OCI-LY3 (cell line): ENCODE data around the gene UROC1.

Experiments used
- H2AFZ ChIP-seq: fragments of 200-600, 300-600 bp; shearing (Covaris generic); 2 replicates; pipeline ENCODE4 v1.6.0; 2014; ENCODE audit warnings: antibody characterized with exemption, low read depth, low read length
- H3K27ac ChIP-seq: fragments of 200-600, 300-600 bp; sonication (generic); 2 replicates; pipeline ENCODE4 v1.5.1; 2014; ENCODE audit warnings: mild to moderate bottlenecking, low read length, moderate library complexity, mixed read lengths
- H3K27me3 ChIP-seq: fragments of 200-600, 300-600 bp; sonication (generic); 2 replicates; pipeline ENCODE4 v1.6.1; 2014; ENCODE audit warnings: low read depth, low read length, mixed read lengths
- H3K36me3 ChIP-seq: fragments of 200-600, 300-600 bp; sonication (generic); replicated peaks from 2 replicates; pipeline ENCODE3; 2014; ENCODE audit warnings: low read depth, low read length, mixed read lengths
- H3K4me1 ChIP-seq: fragments of 300-600, 200-600 bp; sonication (generic); 2 replicates; pipeline ENCODE4 v1.6.1; 2014; ENCODE audit warnings: low read length, mixed read lengths
- H3K4me2 ChIP-seq: fragments of 200-600, 300-600 bp; sonication (generic); 2 replicates; pipeline ENCODE4 v1.6.1; 2014; ENCODE audit warnings: low read length, mixed read lengths
- H3K4me3 ChIP-seq: fragments of 300-600, 200-600 bp; sonication (generic); 2 replicates; pipeline ENCODE4 v1.5.1; 2014; ENCODE audit warnings: antibody characterized with exemption, mild to moderate bottlenecking, low read length, moderate library complexity
- H3K79me2 ChIP-seq: fragments of 300-600, 200-600 bp; shearing (Covaris generic); 2 replicates; pipeline ENCODE4 v1.6.1; 2014; ENCODE audit warnings: mild to moderate bottlenecking, low read length, mixed read lengths
- H3K9ac ChIP-seq: fragments of 300-600, 200-600 bp; shearing (Covaris generic); 2 replicates; pipeline ENCODE4 v1.6.0; 2014; ENCODE audit warnings: mild to moderate bottlenecking, low read length, moderate library complexity
- H3K9me3 ChIP-seq: fragments of 200-600, 300-600 bp; shearing (Covaris generic); 2 replicates; pipeline ENCODE4 v1.6.1; 2014; ENCODE audit warnings: low read length, mixed read lengths; ENCODE audit not compliant: insufficient read depth
- H4K20me1 ChIP-seq: fragments of 200-600, 300-600 bp; sonication (generic); 2 replicates; pipeline ENCODE4 v1.6.1; 2016; ENCODE audit warnings: low read length, mixed read lengths; ENCODE audit not compliant: insufficient read depth
- CTCF ChIP-seq: fragments of 200-600, 300-600 bp; sonication (generic); IDR thresholded peaks from 2 replicates; pipeline ENCODE4 v1.5.1; 2014; ENCODE audit warnings: antibody characterized with exemption, low read length, low read depth
- EZH2phosphoT487 ChIP-seq: fragments of 200-600 bp; shearing (Covaris generic); IDR thresholded peaks from 2 replicates; pipeline ENCODE4 v1.6.1; 2018; ENCODE audit warnings: antibody characterized with exemption, mixed run types, low read depth

Gene UROC1

GRCh38 chr3:126464093-126464492, 53.5 kb downstream of the UROC1 start:
- H3K79me2 ChIP-seq, result peaks cover 8% of the 10 kb centered on the region; the same call in 1 of the 2 replicates
- TF ChIP-seq EZH2phosphoT487 (no peak), CTCF (no peak)
- peaks cover 65% of the 10 kb centered on the region for H3K36me3 ChIP-seq

GRCh38 chr3:126463521-126463920, 54.1 kb downstream of the UROC1 start:
- Histone ChIP-seq H3K36me3 (peaks cover 65% of the 10 kb centered on the region), H3K4me1 (no peaks in the 10 kb centered on the region), H4K20me1 (no peaks in the 10 kb centered on the region; the same call in 1 of the 2 replicates), H3K27me3 (no peaks in the 10 kb centered on the region), H3K9ac (no peak overlapping the region), H3K9me3 (no peaks in the 10 kb centered on the region), H2AFZ (no peak overlapping the region), H3K79me2 (peaks cover 3% of the 10 kb centered on the region; the same call in 1 of the 2 replicates), H3K27ac (no peak overlapping the region), H3K4me3 (no peak overlapping the region), H3K4me2 (no peak overlapping the region)
- no peak for TF ChIP-seq EZH2phosphoT487
- no peak for TF ChIP-seq CTCF

More at GRCh38 chr3:126464093-126464492, 53.5 kb downstream of the UROC1 start:
- H3K4me3 ChIP-seq, result no peak overlapping the region
- H4K20me1 ChIP-seq, result no peaks in the 10 kb centered on the region; the same call in 1 of the 2 replicates
- H3K4me2 ChIP-seq, result no peak overlapping the region
- H3K9ac ChIP-seq, result no peak overlapping the region
- H3K27ac ChIP-seq, result no peak overlapping the region
- H3K4me1 ChIP-seq, result no peaks in the 10 kb centered on the region
- no peak overlapping the region for H2AFZ ChIP-seq
- no peaks in the 10 kb centered on the region for H3K27me3 ChIP-seq
- H3K9me3 ChIP-seq, result no peaks in the 10 kb centered on the region

- TF ChIP-seq CTCF, result no peak
- TF ChIP-seq EZH2phosphoT487, result no peak
- Histone ChIP-seq H3K27ac (no peak overlapping the region), H3K27me3 (no peaks in the 10 kb centered on the region), H3K4me1 (no peaks in the 10 kb centered on the region), H3K9me3 (no peaks in the 10 kb centered on the region), H3K4me3 (no peak overlapping the region), H4K20me1 (no peaks in the 10 kb centered on the region), H3K9ac (no peak overlapping the region), H3K4me2 (no peak overlapping the region), H2AFZ (no peak overlapping the region), H3K36me3 (peaks cover 64% of the 10 kb centered on the region), H3K79me2 (no peaks in the 10 kb centered on the region; the same call in 1 of the 2 replicates)
Measured at GRCh38 chr3:126461450-126462070, 56.0 kb downstream of the UROC1 start.

- Histone ChIP-seq H3K4me2 (no peak overlapping the region), H3K27ac (no peak overlapping the region), H3K36me3 (peaks cover 62% of the 10 kb centered on the region), H3K79me2 (no peaks in the 10 kb centered on the region; the same call in 1 of the 2 replicates), H4K20me1 (no peaks in the 10 kb centered on the region), H3K9me3 (no peaks in the 10 kb centered on the region), H2AFZ (no peak overlapping the region), H3K4me1 (no peaks in the 10 kb centered on the region), H3K27me3 (no peaks in the 10 kb centered on the region), H3K4me3 (no peak overlapping the region), H3K9ac (no peak overlapping the region)
- TF ChIP-seq CTCF (no peak), EZH2phosphoT487 (no peak)
Measured at GRCh38 chr3:126460381-126460780, 57.2 kb downstream of the UROC1 start.
